IMR-90 (cell line): ENCODE results near the gene SPSB4. TPM values are rescaled to one million over a fixed set of nuclear protein-coding genes. Genes with fewer than 3 reads are reported as not detected.

Source experiments
- ATAC-seq: fragments of 200-7000 bp; cut with Tn5 transposase; 2 replicates; pipeline ENCODE4 v1.9.1; 2020; ENCODE audit warnings: low read depth, mild to moderate bottlenecking, moderate library complexity
- BruUV-seq: library from RNA; stranded (reverse); fragments of 400-500 nt; replicated peaks from 2 replicates; lab custom pipeline; 2021; lab: Mats Ljungman, UMichigan
- CTCF ChIA-PET: fragments of 300-600 bp; formaldehyde crosslinking; extraction: SDS; loops from one replicate; lab custom pipeline; 2021; ENCODE audit warnings: antibody characterized with exemption; lab: Yijun Ruan, JAX
- POLR2A ChIA-PET: fragments of 300-600 bp; sonication (Branson Sonifier 250); formaldehyde crosslinking; loops from one replicate; lab custom pipeline; 2022; ENCODE audit warnings: antibody characterized with exemption; ENCODE audit not compliant: unreplicated experiment; lab: Charles Lee
- DNase-seq: peaks from one replicate; pipeline ENCODE4 v3.0.0; 2013
- H2AFZ ChIP-seq: replicated peaks from 2 replicates; pipeline ENCODE3; 2013; ENCODE audit warnings: low read length, mild to moderate bottlenecking; ENCODE audit not compliant: poor library complexity
- H2AK5ac ChIP-seq: 2 replicates; pipeline ENCODE4 v1.6.1; 2013; ENCODE audit warnings: low read depth, low read length, inconsistent platforms
- H2AK9ac ChIP-seq: replicated peaks from 2 replicates; pipeline ENCODE3; 2013; ENCODE audit warnings: mild to moderate bottlenecking, low read depth, low read length, moderate library complexity; ENCODE audit not compliant: poor library complexity
- H2BK120ac ChIP-seq: 2 replicates; pipeline ENCODE4 v1.6.1; 2013; ENCODE audit warnings: low read depth, low read length, inconsistent platforms
- H2BK15ac ChIP-seq: 3 replicates; pipeline ENCODE4 v1.6.1; 2013; ENCODE audit warnings: low read depth, low read length, inconsistent platforms
- H2BK20ac ChIP-seq: 2 replicates; pipeline ENCODE4 v1.6.1; 2013; ENCODE audit warnings: low read depth, mild to moderate bottlenecking, inconsistent platforms, low read length, moderate library complexity
- H2BK5ac ChIP-seq: 2 replicates; pipeline ENCODE4 v1.6.1; 2013; ENCODE audit warnings: mild to moderate bottlenecking, low read depth, low read length, inconsistent platforms; ENCODE audit not compliant: poor library complexity, severe bottlenecking
- H3K14ac ChIP-seq: replicated peaks from 2 replicates; pipeline ENCODE4 v1.6.1; 2013; ENCODE audit warnings: low read depth, low read length, inconsistent platforms
- H3K18ac ChIP-seq: 2 replicates; pipeline ENCODE4 v1.6.1; 2013; ENCODE audit warnings: low read depth, low read length, control low read depth
- H3K23ac ChIP-seq: 2 replicates; pipeline ENCODE4 v1.6.1; 2013; ENCODE audit warnings: low read depth, low read length, inconsistent platforms
- H3K27ac ChIP-seq: 2 replicates; pipeline ENCODE4 v1.5.1; 2013; ENCODE audit warnings: mild to moderate bottlenecking, control low read depth, low read length; ENCODE audit not compliant: insufficient read depth
- H3K27me3 ChIP-seq: 2 replicates; pipeline ENCODE4 v1.6.1; 2013; ENCODE audit warnings: low read length; ENCODE audit not compliant: control insufficient read depth, insufficient read depth
- H3K36me3 ChIP-seq: 2 replicates; pipeline ENCODE4 v1.6.1; 2013; ENCODE audit warnings: low read length, mixed read lengths; ENCODE audit not compliant: control insufficient read depth, insufficient read depth
- H3K4ac ChIP-seq: 2 replicates; pipeline ENCODE4 v1.6.1; 2013; ENCODE audit warnings: low read depth, low read length, inconsistent platforms
- H3K4me1 ChIP-seq: 2 replicates; pipeline ENCODE4 v1.6.1; 2013; ENCODE audit warnings: low read length, mixed read lengths; ENCODE audit not compliant: control insufficient read depth, insufficient read depth
- H3K4me2 ChIP-seq: 2 replicates; pipeline ENCODE4 v1.6.1; 2013; ENCODE audit warnings: low read depth, mild to moderate bottlenecking, control low read depth, low read length, moderate library complexity
- H3K4me3 ChIP-seq: 2 replicates; pipeline ENCODE4 v1.5.1; 2013; ENCODE audit warnings: low read depth, mild to moderate bottlenecking, control low read depth, low read length, moderate library complexity; ENCODE audit not compliant: insufficient read depth
- H3K56ac ChIP-seq: 2 replicates; pipeline ENCODE4 v1.6.1; 2013; ENCODE audit warnings: low read length, inconsistent platforms; ENCODE audit not compliant: insufficient read depth; ENCODE audit errors: extremely low read depth
- H3K79me1 ChIP-seq, 2 experiments: 2 replicates each; pipeline ENCODE4 v1.6.1; 2013; ENCODE audit warnings: low read length in 2 of 2, inconsistent platforms in 1 of 2, low read depth in 1 of 2
- H3K9ac ChIP-seq: 2 replicates; pipeline ENCODE4 v1.6.1; 2013; ENCODE audit warnings: low read depth, low read length, control low read depth
- H3K9me1 ChIP-seq: 2 replicates; pipeline ENCODE4 v1.6.1; 2013; ENCODE audit warnings: low read length, inconsistent platforms; ENCODE audit not compliant: insufficient read depth
- H3K9me3 ChIP-seq: 2 replicates; pipeline ENCODE4 v1.6.1; 2013; ENCODE audit warnings: low read length; ENCODE audit not compliant: control insufficient read depth, insufficient read depth
- H4K20me1 ChIP-seq: 2 replicates; pipeline ENCODE4 v1.6.1; 2013; ENCODE audit warnings: low read length, inconsistent platforms; ENCODE audit not compliant: insufficient read depth
- H4K5ac ChIP-seq: 2 replicates; pipeline ENCODE4 v1.6.1; 2013; ENCODE audit warnings: mild to moderate bottlenecking, low read depth, low read length, control low read depth
- H4K8ac ChIP-seq, 2 experiments: 2 replicates each; pipeline ENCODE4 v1.6.1; 2013; ENCODE audit warnings: low read depth in 2 of 2, low read length in 2 of 2, control low read depth in 1 of 2, inconsistent platforms in 1 of 2
- H4K91ac ChIP-seq: 2 replicates; pipeline ENCODE4 v1.6.1; 2013; ENCODE audit warnings: low read depth, low read length, inconsistent platforms; ENCODE audit not compliant: insufficient read depth
- BHLHE40 ChIP-seq: fragments of 150-350 bp; IDR thresholded peaks from 2 replicates; pipeline ENCODE4 v1.6.1; 2016; ENCODE audit warnings: mild to moderate bottlenecking, low read depth, low read length
- CEBPB ChIP-seq: IDR thresholded peaks from 2 replicates; pipeline ENCODE4 v1.6.1; 2012; ENCODE audit warnings: low read depth, low read length, improper control_type of control experiment
- CHD1 ChIP-seq: IDR thresholded peaks from 2 replicates; pipeline ENCODE4 v1.6.1; 2012; ENCODE audit warnings: low read depth, low read length, improper control_type of control experiment
- CTCF ChIP-seq: conservative IDR thresholded peaks from 2 replicates; pipeline ENCODE4 v1.5.1; 2012; ENCODE audit warnings: mild to moderate bottlenecking, low read depth, low read length, improper control_type of control experiment
- ELK1 ChIP-seq: fragments of 150-350 bp; IDR thresholded peaks from 2 replicates; pipeline ENCODE4 v1.6.1; 2016; ENCODE audit warnings: low read depth, mild to moderate bottlenecking, low read length, moderate library complexity, borderline replicate concordance
- FOS ChIP-seq: fragments of 150-350 bp; IDR thresholded peaks from 2 replicates; pipeline ENCODE4 v1.6.1; 2016; ENCODE audit warnings: low read depth, low read length
- MAFK ChIP-seq: IDR thresholded peaks from 2 replicates; pipeline ENCODE4 v1.6.1; 2012; ENCODE audit warnings: low read depth, low read length, improper control_type of control experiment
- MAZ ChIP-seq: IDR thresholded peaks from 2 replicates; pipeline ENCODE4 v1.6.1; 2012; ENCODE audit warnings: low read depth, mild to moderate bottlenecking, low read length, improper control_type of control experiment, moderate library complexity, borderline replicate concordance
- MXI1 ChIP-seq: IDR thresholded peaks from 2 replicates; pipeline ENCODE4 v1.6.1; 2012; ENCODE audit warnings: low read depth, mild to moderate bottlenecking, low read length, moderate library complexity, borderline replicate concordance
- NFE2L2 ChIP-seq: fragments of 150-350 bp; IDR thresholded peaks from 2 replicates; pipeline ENCODE4 v1.6.1; 2016; ENCODE audit warnings: low read depth, mild to moderate bottlenecking, low read length
- POLR2A ChIP-seq: IDR thresholded peaks from 2 replicates; pipeline ENCODE4 v1.6.1; 2012; ENCODE audit warnings: mild to moderate bottlenecking, low read depth, low read length
- RAD21 ChIP-seq: IDR thresholded peaks from 2 replicates; pipeline ENCODE4 v1.6.1; 2012; ENCODE audit warnings: low read length, improper control_type of control experiment
- RCOR1 ChIP-seq: IDR thresholded peaks from 2 replicates; pipeline ENCODE4 v1.6.1; 2012; ENCODE audit warnings: mild to moderate bottlenecking, low read length, improper control_type of control experiment; ENCODE audit not compliant: insufficient replicate concordance
- RFX5 ChIP-seq: IDR thresholded peaks from 2 replicates; pipeline ENCODE4 v1.8.0; 2012; ENCODE audit warnings: low read depth, mild to moderate bottlenecking, low read length, moderate library complexity
- SMC3 ChIP-seq: fragments of 150-350 bp; IDR thresholded peaks from 2 replicates; pipeline ENCODE4 v1.6.1; 2016; ENCODE audit warnings: low read depth, mild to moderate bottlenecking, antibody characterized with exemption, low read length, moderate library complexity
- USF2 ChIP-seq: fragments of 150-350 bp; IDR thresholded peaks from 2 replicates; pipeline ENCODE4 v1.6.1; 2017; ENCODE audit warnings: mild to moderate bottlenecking, antibody characterized with exemption, low read length, low read depth
- WGBS, 2 experiments: methylation state at CpG; one replicate each; pipeline versions ENCODE4 v1.1.5 to v1.1.7; 2013; ENCODE audit warnings: missing lambda C conversion rate in 2 of 2; ENCODE audit not compliant: insufficient read length in 1 of 2; ENCODE audit errors: extremely low coverage in 2 of 2; 5-methylcytosine and 5-hydroxymethylcytosine counted together
- dilution Hi-C: fragments of 300-500 bp; cut with HindIII; formaldehyde crosslinking; loops from one replicate; pipeline ENCODE4 v1.14.3; 2018; ENCODE audit warnings: low sequenced_read_pairs; ENCODE audit not compliant: unreplicated experiment
- in situ Hi-C: fragments of 300-500 bp; cut with MboI; formaldehyde crosslinking; loops from 3 replicates; pipeline ENCODE4 v1.14.3; 2019; ENCODE audit warnings: low sequenced_read_pairs, inconsistent platforms, mixed read lengths
- intact Hi-C: fragments of 100-400 bp; cut with micrococcal nuclease; formaldehyde crosslinking; loops from 2 replicates; pipeline ENCODE4 v1.10.0; 2022
- polyA plus RNA-seq, 3 experiments: library from polyadenylated mRNA; depleted of rRNA; stranded (reverse); fragments of >200 nt; gene quantifications; 2 replicates each; pipeline ENCODE4 v1.2.3, GENCODE V29; 2012; ENCODE audit warnings: low replicate concordance in 1 of 3
- total RNA-seq: library from RNA; depleted of rRNA; stranded (reverse); fragments of >200 nt; gene quantifications from 2 replicates; pipeline ENCODE4 v1.2.3, GENCODE V29; 2012

SPSB4 gene
- total and polyA plus RNA-seq, 2 of the 4 experiments (the other 2 are of a cell fraction), result not detected

GRCh38 chr3:141096164-141096563 lies 45.0 kb downstream of the SPSB4 start:
- in situ Hi-C loops, result no loop called here
- no peaks in the 10 kb centered on the region for H3K9me3 ChIP-seq
- dilution Hi-C loops, result no loop called here
- intact Hi-C loops, result no loop called here
- no peak overlapping the region for H3K14ac ChIP-seq
- H3K36me3 ChIP-seq, result no peaks in the 10 kb centered on the region
- peaks cover 20% of the 10 kb centered on the region for H3K27me3 ChIP-seq
- no peak overlapping the region for H3K4me3 ChIP-seq
- no peak for DNase-seq
- H2AK5ac ChIP-seq, result no peak overlapping the region
- WGBS, 2 experiments, result no CpG with 5 or more reads among the region's 1 CpG
- H3K27ac ChIP-seq, result no peak overlapping the region
- TF ChIP-seq NFE2L2 (no peak), BHLHE40 (no peak), USF2 (no peak), CHD1 (no peak), RFX5 (no peak), MAZ (no peak), SMC3 (no peak), FOS (no peak), RAD21 (no peak), MAFK (no peak), MXI1 (no peak), CEBPB (no peak), CTCF (no peak), POLR2A (no peak), RCOR1 (no peak), ELK1 (no peak)
- no peak overlapping the region for H2BK20ac ChIP-seq
- H3K79me1 ChIP-seq, result no peaks in the 10 kb centered on the region
- no peaks in the 10 kb centered on the region for H3K9me1 ChIP-seq
- no peak overlapping the region for H3K18ac ChIP-seq
- no peak overlapping the region for H2AFZ ChIP-seq
- no peak overlapping the region for H2BK5ac ChIP-seq
- BruUV-seq, result no TSS peak
- no peak overlapping the region for H3K23ac ChIP-seq
- no peak for ATAC-seq
- H4K8ac ChIP-seq, result no peak overlapping the region
- ChIA-PET CTCF (no interaction called here), POLR2A (no interaction called here)
- H3K4me1 ChIP-seq, result no peaks in the 10 kb centered on the region
- H3K9ac ChIP-seq, result no peak overlapping the region
- no peak overlapping the region for H2BK120ac ChIP-seq
- no peak overlapping the region for H2AK9ac ChIP-seq
- H2BK15ac ChIP-seq, result no peak overlapping the region
- H3K56ac ChIP-seq, result no peak overlapping the region
- no peak overlapping the region for H4K91ac ChIP-seq
- H3K4me2 ChIP-seq, result no peak overlapping the region
- no peaks in the 10 kb centered on the region for H4K20me1 ChIP-seq
- no peak overlapping the region for H4K5ac ChIP-seq
- no peak overlapping the region for H3K4ac ChIP-seq
